NCI-H146 (cell line): ENCODE measurements around the gene MMS19.

Source experiments
- DNase-seq: peaks from one replicate; lab custom pipeline; 2025; lab: John Stamatoyannopoulos, UW

Gene MMS19

DNA sequence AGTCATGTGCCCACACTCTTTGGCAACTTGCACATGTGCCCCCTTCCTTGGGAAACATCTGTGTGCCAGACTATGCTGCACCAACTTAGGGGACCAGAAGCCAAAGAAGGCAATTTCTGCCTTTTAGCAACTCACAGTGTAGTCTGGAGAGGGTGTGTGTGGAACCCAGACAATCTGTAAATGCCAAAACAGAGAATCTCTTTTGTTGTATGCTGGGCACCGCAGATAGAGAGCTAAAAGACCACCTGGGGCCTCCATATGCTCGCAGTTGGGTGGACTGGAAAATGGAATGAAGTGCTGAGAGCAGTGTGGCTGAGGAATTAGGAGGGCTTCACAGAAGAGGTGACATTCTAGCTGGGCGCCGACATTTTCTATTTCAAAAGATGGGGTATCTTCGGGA is 26.9 kb upstream of the MMS19 start:
- DNase-seq: no peak

DNA sequence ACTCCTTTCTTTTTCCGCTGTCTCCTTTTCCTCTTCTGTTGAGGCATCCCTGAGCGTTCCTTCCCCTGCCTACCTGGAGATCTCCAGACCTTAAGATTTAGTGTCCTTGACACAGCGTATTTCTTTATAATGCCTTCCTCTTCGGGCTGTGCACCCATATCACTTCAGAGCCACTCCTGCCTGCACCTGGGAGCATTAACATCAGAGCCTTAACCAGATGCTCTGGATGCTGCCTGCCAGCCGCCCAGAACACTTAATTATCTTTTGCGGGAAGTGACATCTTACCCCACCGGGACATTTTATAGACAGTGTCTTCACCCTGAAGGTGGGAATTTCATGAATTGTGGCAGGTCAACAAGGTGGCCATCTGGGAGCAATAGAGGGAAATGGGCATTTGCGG is 24.7 kb upstream of the MMS19 start:
- DNase-seq: no peak

DNA sequence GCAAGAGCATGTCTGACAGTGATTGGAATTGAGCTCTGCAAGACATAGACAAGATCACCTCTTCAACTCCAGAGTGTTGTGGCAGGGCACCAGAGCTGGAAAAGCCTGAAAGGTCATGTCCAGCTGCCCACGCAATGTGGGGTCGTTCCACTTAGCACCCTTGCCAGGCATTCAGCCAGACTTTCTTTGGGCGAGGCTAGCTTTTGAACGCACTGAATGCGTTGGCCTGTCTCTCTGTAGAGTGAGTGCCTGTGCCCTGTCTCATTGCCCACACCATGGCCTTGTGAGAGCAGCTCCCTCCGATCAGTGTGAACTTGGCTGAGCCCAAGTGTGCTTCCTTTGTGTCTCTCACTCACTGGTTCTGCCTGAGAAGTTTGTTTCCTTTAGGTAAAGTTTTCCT is 23.8 kb upstream of the MMS19 start:
- DNase-seq: no peak

DNA sequence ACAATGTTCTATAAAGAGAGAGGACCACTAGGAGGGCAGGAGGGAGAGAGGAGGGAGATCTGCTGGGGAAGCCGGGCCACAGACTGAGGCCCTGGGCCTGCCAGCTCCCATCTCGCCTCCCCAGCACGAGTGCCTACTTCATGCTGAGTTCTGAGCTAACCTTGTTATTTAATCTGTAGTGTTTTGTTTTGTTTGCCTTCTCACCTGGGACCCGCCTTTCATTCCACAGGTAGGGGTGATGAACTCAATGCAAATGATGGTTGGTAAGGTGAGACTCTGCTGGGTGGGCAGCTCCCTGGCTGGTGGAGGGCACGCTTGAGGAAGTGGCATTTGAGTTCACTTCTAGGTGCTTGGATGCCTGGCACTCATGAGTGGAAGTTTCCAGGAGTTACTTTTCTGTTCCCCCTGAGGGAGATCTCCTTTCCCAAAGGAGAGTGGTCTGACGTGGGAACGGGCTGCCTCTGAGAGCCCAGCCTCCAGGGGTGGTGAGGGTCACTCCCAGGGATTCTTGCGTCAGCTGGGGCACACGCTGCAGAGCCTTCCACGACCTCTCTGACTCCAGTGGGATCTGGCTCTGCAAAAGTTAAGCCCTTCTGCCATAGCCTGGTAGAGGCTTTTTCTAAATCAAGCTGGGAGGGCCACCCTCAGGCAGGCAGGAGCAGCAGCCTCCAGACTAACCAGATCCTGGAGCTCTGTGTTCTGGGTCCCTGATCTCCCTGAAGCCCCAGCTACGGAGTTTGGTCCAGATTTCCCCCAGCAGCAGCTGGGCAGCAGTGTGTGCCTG is 22.9 kb upstream of the MMS19 start:
- peak; percentile 19 for DNase-seq

DNA sequence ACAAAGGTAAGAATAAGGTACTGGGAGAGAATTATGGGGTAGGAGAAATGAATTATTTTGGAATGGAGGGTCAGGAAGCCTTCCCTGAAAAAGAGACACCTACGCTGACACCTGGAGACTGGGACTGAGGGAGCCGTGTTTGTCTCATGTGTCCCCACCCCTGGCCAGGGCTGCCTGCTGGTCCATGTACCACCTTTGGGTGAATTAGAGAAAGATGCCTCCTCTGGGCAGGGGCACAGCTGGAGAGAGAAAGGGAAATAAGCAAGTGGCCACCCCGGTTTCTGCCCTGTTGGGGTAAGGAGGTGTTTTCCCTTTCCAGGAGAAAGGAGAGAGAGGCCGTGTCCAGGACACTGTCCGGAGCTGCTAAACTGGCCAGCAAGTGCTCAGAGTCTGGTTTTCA is 22.3 kb upstream of the MMS19 start:
- DNase-seq: no peak

DNA sequence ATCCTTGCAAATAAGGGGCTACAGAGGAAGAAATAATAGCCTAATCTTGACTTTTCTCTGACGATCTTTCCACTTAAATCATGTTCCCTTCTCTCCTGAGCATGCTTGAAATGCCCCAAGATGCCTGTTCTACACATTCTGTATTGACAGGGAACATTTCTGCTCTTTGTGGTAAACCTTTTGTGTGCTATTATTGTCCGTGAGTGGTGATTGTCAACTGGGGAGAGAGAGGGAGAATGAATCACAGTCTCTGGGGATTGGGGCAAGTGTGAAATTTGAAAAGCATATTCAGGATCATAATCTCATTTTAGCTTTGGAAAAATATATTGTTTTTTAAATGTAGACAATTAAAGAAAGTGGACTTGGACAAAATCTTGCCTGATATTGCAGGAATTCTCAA is 21.1 kb upstream of the MMS19 start:
- no peak for DNase-seq

DNA sequence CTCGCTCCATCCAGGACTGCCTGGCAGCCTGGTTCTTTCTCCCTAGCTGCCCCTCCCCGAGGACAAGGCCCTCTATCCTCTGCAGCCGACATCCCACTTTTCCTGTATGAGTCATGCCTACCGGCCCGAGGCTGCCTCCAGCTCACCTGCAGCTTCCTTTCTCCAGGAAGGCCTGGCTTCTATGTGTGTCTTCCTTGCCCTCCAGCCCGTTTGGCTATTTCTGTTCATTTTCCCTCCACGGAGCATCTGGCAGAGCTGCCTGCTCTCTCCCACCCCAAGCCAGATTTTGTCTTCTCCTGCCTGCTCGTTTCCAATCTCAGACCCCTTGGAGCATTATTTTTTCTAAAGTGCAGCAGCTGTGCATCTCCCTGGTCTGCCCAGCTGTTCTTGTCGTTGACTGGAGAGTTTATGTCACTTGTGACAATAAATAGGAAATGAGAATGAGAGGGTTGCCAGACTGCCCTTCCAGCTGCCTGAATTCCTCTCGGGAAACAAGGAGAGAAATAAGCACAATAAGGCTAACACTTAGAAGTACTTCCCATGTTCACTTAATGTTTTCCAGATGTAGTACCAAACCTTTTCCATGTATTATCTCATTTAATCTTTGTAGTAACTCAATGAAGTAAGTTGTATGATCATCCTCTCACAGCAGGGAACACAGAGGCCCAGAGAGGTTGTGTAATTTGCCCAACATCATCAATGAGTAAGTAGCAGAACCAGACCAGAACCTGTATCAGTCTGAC is 20.2 kb upstream of the MMS19 start:
- peak; percentile 35 for DNase-seq

DNA sequence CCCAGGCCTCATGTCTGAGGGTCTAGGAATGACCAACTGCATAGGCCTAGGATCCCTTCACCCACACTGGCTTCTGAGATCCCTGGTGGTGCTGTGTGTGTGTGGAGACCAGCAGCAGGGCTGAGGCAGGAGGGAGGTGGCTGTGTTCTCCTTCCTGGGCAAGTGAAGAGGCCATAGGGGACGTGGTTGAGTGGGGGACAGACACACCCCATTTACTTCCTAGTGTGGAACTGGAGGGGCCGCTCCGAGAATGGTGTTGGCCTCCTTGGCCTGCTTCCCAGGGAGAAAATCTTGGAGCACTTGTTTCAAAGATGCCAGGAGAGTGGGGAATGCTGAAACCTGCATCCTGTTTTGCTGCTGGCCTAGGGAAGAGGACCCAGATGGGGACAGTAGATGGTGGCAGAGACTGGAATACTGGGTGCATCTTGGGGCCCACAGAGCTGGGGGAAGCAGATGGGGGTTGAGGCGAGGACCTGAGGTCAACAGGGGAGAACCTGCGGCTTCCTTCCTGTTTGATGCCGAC is 19.6 kb upstream of the MMS19 start:
- no peak for DNase-seq

DNA sequence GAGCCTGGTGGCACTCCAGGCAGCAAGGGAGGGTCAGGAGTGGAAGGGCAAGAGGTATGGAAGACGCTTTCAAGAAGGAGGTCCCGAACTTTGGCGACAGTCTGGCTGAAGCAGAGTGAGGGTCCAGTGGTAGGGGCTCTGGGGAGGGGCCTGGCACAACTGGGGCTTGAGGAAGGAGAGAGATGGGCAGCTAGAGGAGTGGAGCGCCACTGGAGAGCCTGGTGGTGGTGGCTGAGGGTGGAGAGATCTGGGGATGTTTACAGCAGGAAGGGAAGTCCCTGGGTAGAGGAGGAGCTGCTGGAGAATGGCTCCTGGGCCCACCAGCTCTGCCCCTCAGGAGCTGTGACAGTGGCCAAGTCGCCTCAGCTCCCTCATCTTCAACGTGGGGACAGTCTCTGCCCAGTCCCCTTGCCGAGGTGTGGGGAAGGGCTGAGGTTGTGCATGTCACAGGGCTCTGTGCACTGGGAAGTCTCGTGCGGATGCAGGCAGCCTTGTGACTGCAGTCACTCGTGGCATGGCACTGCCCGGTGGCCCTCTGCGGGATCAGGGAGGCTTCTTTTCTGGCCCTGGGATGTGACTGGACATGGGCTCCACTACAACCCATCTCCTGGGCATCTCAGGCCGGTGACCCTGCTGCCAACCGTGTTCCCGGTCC is 19.0 kb upstream of the MMS19 start:
- DNase-seq: no peak

DNA sequence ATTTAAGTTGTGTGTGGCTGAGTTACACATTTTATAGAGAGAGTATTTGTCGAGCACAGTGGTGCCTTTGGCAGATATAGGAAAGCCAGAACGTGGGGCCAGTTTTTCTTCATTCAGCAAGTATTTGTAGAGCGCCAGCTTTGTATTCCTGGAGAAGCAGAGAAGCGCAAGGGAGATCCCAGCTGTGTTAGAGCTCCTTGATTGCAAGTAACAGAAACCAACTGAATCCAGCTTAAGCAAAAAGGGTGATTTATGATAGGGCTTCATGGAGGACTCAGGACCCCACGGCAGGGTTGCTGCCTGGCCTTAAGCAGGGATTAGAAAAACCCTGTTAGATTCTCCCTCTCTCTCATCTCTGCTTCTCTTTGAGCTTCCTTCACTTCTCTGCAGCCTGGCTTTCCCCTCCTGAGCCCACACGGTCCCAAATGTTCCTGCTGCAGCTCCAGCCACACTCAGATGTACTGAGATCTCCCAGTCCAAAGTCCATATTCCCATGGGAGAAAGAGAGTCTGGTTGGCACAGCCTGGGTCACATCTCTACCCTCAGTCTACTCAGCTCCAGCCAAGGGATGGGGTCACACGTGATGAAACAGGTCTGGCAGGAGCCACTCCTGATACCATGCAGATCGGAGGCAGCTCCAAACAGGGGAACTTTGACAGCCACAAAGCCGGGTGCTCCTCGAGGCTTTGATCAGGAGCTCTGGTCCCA is 17.2 kb upstream of the MMS19 start:
- no peak for DNase-seq

DNA sequence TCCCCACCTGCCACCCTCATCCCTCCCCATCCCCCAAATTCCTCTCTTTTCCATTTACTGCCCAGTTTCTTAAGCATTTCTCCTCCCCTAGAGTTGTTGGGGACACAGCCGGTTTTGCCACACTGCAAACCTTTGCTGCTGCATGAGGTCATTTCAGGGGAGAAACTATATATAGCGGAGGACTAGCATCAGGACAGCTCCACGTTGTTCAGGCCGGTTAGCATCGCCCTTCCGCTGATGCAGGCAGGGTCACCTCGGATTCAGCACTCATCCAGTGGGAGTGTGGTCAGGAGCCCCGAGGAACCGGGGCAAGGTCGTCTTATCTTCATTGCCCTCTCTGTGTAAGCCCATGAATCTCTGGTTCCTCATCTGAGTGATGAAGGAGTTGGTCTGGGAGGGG is 16.1 kb upstream of the MMS19 start:
- no peak for DNase-seq

DNA sequence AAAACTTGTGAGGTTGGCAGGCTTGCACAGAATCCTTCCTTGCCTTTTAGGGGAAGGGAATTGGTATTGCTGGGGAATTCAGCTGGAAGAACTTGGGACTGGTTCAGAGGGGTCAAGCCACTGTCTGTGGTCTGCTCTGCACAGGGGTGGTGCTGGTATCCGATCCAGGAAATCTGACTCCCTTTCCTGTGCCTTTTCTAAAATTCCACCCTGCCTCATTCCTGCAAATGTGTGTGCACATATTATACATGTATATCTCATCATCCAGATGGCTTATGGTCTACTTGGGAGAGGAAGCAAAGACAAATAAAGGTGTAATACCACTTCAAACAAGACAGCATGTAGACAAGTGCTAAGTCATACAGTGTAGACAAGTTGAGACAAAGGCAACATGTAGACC is 14.8 kb upstream of the MMS19 start:
- no peak for DNase-seq

DNA sequence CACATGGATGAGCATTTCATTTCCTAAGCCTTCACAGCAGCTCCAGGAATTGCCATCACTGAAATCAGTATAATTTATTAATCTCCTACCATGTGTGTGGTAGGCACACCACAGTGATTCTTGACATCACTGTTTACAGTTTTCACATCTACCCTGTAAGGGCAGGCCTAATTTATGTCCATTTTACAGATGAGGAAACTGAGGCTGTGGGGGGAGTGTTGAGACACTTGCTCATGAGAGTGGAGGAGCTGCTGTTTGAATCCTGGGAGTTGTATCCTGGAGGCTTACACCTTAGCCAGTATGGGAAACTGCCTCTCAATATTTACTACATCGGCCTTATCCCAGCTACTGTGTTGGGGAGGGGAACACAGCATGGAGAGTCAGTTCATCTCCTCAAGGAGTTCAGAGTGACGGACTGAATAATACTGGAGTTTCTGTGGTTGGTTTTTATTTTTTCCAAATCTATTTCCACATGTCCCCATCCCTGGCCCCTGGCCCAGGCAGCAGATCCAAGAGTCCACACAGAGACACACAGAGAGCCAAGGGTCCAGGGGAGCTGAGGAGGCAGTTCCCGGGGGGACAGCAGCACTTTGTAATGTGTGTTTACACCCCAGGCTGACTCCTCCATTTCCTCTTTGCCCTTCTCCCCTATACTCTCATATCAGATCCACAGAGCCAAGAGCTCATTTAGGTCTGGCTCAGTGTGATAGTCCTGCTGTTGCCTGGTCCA is 13.7 kb upstream of the MMS19 start:
- DNase-seq: no peak

DNA sequence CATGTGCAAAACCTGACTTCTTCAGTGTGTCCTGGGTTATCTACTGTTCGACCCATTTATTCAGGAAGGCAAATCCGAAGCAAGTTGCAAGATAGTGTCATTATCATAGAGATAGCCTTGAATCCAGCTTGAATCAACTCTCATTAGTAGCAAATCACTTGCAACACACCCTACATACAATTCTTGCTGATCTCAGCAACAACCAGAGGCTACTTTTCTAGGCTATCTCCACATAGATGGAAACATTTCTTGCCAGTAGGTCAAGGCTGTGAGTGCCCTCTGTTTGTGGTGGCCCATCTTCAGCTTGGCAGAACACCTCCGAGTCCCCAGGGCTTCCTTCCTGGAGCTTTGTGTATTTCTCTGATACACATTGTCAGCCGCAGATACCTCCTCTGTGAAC is 12.5 kb upstream of the MMS19 start:
- no peak for DNase-seq

DNA sequence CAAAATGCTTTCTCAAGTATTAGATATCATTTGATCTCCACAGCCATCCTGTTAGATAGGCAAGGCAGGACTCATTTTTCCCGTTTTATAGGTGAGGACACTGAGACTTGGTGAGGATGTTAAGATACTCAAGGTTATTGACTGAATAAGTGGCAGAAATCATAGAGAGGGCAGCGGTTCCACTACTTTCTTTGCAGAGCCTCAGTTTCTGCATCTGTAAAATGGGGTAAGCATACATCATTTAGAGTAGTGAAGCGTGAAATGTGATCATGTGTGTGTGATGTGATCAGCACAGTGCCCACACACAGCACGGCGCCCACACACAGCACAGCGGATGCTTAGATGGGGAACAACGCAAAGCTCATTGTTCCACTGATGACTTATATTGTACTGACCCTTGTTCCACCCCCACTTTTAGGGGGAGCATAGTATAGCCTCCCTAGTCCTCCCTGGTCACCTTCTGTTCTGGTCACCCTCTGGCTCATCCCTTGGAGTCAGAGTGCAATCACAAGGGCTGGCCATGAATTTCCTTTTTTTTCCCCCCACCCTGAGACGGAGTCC is 11.0 kb upstream of the MMS19 start:
- DNase-seq: no peak

DNA sequence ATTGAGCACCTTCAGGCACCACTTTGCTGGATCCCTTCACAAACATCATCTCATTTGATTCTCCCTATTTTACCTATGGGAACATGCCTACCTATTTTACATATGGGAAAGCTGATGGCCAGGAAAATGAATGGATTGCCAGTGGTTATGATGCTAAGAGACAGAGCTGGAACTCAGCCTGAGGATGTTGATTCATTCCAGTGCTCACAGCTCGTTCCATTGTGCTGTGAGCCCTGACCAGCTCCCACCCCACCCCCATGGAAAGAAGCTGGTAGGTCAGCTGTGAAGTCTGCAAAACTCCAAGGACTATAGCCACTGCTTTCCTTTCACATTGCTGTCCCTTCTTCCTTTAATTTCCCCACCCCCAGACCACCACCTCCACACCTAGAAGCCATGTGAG is 10.1 kb upstream of the MMS19 start:
- DNase-seq: no peak

DNA sequence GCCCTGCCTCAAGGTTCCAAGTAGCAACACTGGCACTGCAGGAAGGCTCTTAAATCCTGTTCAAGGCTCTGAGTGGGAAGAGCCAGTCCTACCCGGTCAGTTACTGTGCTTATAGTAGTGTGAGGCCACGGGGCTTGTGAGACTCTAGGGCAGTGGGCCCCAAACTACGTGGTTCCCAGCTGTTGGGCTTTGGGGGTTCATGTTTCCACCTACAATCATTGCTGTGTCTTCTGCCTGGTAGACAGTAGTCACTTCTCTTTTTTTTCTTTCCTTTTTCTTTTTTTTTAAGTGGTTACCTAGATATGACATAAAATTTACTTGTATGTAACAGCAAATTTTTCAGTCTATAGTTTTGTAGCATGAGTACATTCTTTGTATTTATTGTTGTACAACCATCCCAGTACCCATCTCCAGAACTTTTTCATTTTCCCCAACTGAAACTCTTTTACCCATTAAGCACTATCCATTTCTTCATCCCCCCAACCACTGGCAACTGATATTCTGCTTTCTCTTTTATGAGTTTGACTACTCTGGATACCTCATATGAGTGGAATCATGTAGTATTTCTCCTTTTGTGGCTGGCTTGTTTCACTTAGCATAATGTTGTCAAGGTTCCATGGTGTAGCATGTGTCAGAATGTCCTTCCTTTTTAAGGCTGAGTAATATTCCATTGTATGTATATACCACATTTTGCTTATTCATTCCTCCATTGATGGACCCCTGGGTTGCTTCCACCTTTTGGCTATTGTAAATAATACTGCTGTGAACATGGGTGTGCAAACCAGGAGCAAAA is 8.2 kb upstream of the MMS19 start:
- no peak for DNase-seq

DNA sequence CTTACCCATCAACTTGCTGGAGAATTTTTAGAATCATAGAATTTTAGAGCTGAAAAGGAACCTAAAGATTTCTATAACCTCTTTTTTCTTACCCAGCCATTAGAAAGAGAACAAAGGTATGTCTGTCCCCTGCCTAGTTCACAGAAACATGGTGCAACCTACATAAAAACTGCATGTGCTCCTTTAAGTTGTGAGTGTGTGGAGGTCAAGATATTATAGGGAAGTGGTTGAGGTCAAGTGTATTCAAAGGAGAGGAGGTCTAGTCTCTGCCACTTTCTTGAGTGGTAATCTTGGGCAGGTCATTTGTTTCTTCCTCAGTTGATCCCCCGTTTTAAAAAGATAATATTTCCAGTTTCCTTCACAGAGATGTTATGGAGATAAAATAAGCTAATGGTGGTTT is 6.9 kb upstream of the MMS19 start:
- no peak for DNase-seq

DNA sequence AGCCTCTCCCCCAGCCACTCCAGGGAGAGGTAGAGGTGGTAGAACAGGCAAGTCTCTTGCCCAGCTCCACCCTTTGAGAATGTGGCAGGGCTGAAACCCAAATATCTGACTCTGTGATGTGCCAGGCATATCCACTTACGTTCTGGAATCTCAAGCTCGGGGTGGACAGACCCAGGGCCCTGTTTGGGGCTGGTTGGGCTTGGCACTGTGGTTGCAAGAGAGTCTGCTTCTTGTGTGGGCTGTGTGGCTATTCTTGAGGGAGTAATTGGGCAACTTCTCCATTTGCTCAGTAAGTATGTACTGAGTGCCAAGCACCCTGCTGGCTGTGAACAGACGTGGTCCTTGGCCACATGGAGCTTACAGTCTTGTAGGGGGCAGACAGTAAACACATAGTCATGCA is 5.2 kb upstream of the MMS19 start:
- no peak for DNase-seq

DNA sequence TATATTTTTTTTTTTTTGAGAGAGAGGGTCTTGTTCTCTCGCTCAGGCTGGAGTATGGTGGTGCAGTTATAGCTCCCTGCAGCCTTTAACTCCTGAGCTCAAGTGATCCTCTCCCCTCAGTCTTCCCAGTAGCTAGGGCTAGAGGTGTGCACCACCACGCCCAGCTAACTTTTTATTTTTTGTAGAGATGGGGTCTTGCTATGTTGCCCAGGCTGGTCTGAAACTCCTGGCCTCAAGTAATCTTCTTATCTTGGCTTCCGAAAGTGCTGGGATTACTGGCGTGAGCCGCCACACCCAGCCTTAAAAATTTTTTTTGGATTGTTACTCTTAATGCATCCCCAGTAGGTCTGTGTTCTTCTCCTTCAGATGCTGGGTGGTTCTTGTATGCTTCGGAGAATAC is 4.7 kb upstream of the MMS19 start:
- DNase-seq: no peak

DNA sequence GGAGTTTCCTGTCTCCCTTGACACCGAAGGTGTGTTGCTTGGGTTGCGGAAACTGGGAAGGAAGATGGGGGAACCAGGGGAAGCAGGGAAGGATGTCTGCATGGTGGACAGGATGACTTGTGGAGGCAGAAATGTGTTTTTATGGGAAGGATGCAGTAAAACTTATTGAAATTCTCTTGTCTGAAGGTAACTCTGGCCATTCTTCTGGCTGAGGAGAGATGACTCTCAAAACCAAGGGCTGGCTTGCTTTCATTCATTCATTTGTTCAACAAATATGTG is 2.0 kb upstream of the MMS19 start:
- no peak for DNase-seq
